Breast epithelium (tissue), 4 donors: ENCODE measurements around the gene SERTAD1. TPM values are rescaled to one million over a fixed set of nuclear protein-coding genes. Genes with fewer than 3 reads are reported as not detected.

Experiments
- DNase-seq, 2 donors: peaks; one replicate each; pipeline ENCODE4 v3.0.0-alpha.2; 2019; ENCODE audit warnings: low spot score in 2 of 2
- H3K27ac ChIP-seq, 2 donors: fragments of 200-600 bp; sonication (generic) in 1 of 2; one replicate each; pipeline ENCODE4 v1.5.1; 2016 to 2019; ENCODE audit warnings: mild to moderate bottlenecking in 1 of 2
- H3K27me3 ChIP-seq, 2 donors: fragments of 200-600 bp; sonication (generic) in 1 of 2; one replicate each; pipeline versions ENCODE4 v1.5.1 to v1.6.0; 2017 to 2019; ENCODE audit warnings: control low read depth in 1 of 2, mild to moderate bottlenecking in 1 of 2
- H3K36me3 ChIP-seq: fragments of 200-600 bp; one replicate; pipeline ENCODE4 v1.5.1; 2019
- H3K4me1 ChIP-seq, 2 donors: fragments of 200-600 bp; sonication (generic); one replicate each; pipeline ENCODE4 v1.5.1; 2016 to 2019; ENCODE audit warnings: control low read depth in 1 of 2
- H3K4me3 ChIP-seq, 3 donors: fragments of 200-600 bp; sonication (generic); 1 replicate in 2 of 3; 2 replicates in 1 of 3; pipeline ENCODE4 v1.5.1; 2016 to 2019; ENCODE audit warnings: mild to moderate bottlenecking in 3 of 3, moderate library complexity in 2 of 3
- H3K9me3 ChIP-seq, 2 donors: fragments of 200-600 bp; sonication (generic) in 1 of 2; one replicate each; pipeline ENCODE4 v1.5.1; 2016 to 2019; ENCODE audit warnings: control low read depth in 1 of 2
- POLR2A ChIP-seq: fragments of 450-650 bp; IDR thresholded peaks from one replicate; pipeline ENCODE4 v1.6.1; 2016; ENCODE audit warnings: antibody characterized with exemption, mild to moderate bottlenecking, moderate library complexity
- POLR2AphosphoS5 ChIP-seq, 3 donors: sonication (generic); formaldehyde crosslinking; IDR thresholded peaks; one replicate each; pipeline ENCODE4 v1.6.1; 2017; ENCODE audit warnings: antibody characterized with exemption in 3 of 3
- intact Hi-C: fragments of 100-400 bp; cut with DNase I; formaldehyde crosslinking; loops from one replicate; pipeline ENCODE4 v1.15.1; 2023; ENCODE audit warnings: low total_unique reads
- total RNA-seq, 3 donors: library from RNA; depleted of rRNA; stranded (reverse); fragments of >200 nt; gene quantifications; one replicate each; pipeline ENCODE4 v1.1.0, GENCODE V29; 2016
- TF ChIP-seq, protein P1 (sequence below), 3 donors: fragments of 450-650 bp; IDR thresholded peaks; one replicate each; pipeline ENCODE4 v1.5.1; 2016 to 2017; ENCODE audit warnings: antibody characterized with exemption in 3 of 3, mild to moderate bottlenecking in 3 of 3, moderate library complexity in 3 of 3

SERTAD1 gene
- total RNA-seq, 3 donors from 2014 or later, result 10.4 to 25.3 (median 18.0) TPM

DNA sequence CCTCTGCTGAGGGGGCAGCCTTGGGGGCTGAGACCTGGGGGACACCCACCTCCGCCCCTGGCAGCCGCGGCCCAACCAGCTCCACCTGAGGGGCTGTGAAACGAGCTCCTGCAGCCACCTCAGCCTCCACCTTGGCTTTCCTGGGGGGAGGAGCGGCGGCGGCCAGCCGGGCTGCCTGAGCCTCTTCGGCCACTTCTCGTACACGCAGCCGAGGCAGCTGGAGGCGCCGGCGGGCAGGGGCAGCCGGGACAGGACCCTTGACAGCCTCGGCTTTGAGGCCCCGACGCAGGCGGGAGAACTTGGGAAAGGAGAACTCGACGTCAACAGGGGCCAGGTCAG is 28.3 kb downstream of the SERTAD1 start:
- Histone ChIP-seq H3K27ac (no peak overlapping the region), H3K36me3 (no peaks in the 10 kb centered on the region), H3K9me3 (no peaks in the 10 kb centered on the region), H3K4me1 (peaks cover 0 to 9% of the 10 kb centered on the region in 2 donors), H3K4me3 (no peak overlapping the region), H3K27me3 (no peaks in the 10 kb centered on the region)
- intact Hi-C loops, result no loop called here
- DNase-seq, result no peak
- TF ChIP-seq, protein P1, sequence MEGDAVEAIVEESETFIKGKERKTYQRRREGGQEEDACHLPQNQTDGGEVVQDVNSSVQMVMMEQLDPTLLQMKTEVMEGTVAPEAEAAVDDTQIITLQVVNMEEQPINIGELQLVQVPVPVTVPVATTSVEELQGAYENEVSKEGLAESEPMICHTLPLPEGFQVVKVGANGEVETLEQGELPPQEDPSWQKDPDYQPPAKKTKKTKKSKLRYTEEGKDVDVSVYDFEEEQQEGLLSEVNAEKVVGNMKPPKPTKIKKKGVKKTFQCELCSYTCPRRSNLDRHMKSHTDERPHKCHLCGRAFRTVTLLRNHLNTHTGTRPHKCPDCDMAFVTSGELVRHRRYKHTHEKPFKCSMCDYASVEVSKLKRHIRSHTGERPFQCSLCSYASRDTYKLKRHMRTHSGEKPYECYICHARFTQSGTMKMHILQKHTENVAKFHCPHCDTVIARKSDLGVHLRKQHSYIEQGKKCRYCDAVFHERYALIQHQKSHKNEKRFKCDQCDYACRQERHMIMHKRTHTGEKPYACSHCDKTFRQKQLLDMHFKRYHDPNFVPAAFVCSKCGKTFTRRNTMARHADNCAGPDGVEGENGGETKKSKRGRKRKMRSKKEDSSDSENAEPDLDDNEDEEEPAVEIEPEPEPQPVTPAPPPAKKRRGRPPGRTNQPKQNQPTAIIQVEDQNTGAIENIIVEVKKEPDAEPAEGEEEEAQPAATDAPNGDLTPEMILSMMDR (IDR thresholded peaks at IDR 0.05), result no peak
- TF ChIP-seq POLR2A, result no peak
- TF ChIP-seq POLR2AphosphoS5 (IDR thresholded peaks at IDR 0.05), result no peak

DNA sequence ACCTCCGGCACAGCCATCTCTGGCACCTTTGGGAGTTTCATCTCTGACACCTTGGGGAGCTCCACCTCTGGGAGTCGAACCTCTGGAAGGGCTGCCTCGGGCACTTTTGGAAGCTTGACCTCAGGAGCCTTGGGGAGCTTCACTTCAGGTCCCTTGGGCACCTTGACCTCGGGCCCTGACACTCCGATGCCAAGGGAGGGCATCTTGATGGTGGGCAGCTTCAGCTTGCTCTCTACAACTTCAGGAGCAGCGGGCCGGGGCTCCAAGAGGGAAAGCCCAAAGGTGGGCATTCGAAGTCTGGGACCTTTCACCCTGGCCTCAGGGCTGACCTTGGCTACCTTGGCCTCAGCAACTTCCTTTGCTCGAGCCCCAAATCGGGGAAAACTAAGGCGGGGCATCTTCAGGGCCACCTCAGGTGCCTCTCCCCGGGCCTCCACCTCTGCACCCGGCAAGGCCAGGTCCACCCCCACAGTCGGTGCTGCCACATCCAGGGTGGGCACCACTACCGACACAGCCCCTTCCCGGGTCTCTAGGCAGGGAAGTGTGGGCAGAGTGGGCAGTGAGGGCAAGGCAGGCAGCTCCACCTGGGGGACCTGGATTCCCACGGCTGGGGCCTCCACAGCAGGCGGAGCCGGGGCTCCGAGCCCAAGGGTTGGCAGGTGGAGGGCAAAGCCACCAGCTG is 28.8 kb downstream of the SERTAD1 start:
- intact Hi-C loops, result no loop called here

DNA sequence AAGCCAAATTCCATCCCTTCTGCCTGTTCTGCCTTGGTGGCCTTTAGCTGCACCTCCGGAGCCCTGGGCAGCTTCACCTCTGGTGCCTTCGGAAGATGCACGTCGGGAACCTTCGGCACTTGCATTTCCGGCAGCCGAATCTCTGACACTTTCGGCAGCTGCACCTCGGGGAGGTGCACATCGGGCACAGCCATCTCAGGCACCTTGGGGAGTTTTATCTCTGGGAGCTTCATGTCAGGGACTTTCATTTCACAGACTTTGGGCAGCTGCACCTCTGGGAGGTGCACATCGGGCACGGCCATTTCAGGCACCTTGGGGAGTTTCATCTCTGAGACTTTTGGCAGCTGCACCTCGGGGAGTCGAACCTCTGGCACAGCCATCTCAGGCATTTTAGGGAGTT is 29.8 kb downstream of the SERTAD1 start:
- Histone ChIP-seq H3K4me3 (no peak overlapping the region), H3K4me1 (peaks cover 0 to 10% of the 10 kb centered on the region in 2 donors), H3K9me3 (no peaks in the 10 kb centered on the region), H3K27ac (no peak overlapping the region), H3K36me3 (no peaks in the 10 kb centered on the region), H3K27me3 (no peaks in the 10 kb centered on the region)
- DNase-seq, result no peak
- intact Hi-C loops, result no loop called here
- TF ChIP-seq POLR2AphosphoS5 (IDR thresholded peaks at IDR 0.05), result no peak
- no peak for TF ChIP-seq POLR2A
- TF ChIP-seq, protein P1 (IDR thresholded peaks at IDR 0.05), result no peak

More for the DNA sequence above, 28.8 kb downstream of the SERTAD1 start:
- TF ChIP-seq POLR2AphosphoS5 (IDR thresholded peaks at IDR 0.05), result no peak
- DNase-seq, result no peak
- Histone ChIP-seq H3K27me3 (no peaks in the 10 kb centered on the region), H3K36me3 (no peaks in the 10 kb centered on the region), H3K9me3 (no peaks in the 10 kb centered on the region), H3K4me1 (peaks cover 0 to 10% of the 10 kb centered on the region in 2 donors), H3K27ac (no peak overlapping the region), H3K4me3 (no peak overlapping the region)

DNA sequence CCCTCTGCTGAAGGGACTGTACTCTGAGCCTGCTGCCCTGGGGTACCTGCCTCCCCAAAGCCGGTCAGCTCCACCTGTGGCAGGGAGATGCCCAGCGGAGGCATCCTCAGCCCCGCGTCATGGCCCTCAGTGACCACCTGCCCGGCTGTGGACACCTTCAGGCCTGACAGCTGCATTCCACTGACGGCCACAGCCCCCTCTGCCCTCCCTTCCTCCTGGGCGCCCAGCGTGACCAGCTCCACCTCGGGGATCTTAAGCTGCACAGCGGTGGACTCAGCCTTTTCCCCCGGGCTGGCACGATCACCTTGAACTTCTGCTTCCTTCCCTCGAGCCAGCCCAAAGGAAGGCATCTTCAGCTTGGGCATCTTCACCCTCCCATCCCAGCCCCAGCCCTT is 31.0 kb downstream of the SERTAD1 start:
- Histone ChIP-seq H3K36me3 (no peaks in the 10 kb centered on the region), H3K27ac (no peak overlapping the region), H3K9me3 (no peaks in the 10 kb centered on the region), H3K27me3 (no peaks in the 10 kb centered on the region), H3K4me3 (no peak overlapping the region), H3K4me1 (peaks cover 0 to 10% of the 10 kb centered on the region in 2 donors)
- DNase-seq, result no peak
- intact Hi-C loops, result no loop called here
- TF ChIP-seq POLR2AphosphoS5 (IDR thresholded peaks at IDR 0.05) (no peak), POLR2A (no peak)
- TF ChIP-seq, protein P1 (IDR thresholded peaks at IDR 0.05), result no peak

DNA sequence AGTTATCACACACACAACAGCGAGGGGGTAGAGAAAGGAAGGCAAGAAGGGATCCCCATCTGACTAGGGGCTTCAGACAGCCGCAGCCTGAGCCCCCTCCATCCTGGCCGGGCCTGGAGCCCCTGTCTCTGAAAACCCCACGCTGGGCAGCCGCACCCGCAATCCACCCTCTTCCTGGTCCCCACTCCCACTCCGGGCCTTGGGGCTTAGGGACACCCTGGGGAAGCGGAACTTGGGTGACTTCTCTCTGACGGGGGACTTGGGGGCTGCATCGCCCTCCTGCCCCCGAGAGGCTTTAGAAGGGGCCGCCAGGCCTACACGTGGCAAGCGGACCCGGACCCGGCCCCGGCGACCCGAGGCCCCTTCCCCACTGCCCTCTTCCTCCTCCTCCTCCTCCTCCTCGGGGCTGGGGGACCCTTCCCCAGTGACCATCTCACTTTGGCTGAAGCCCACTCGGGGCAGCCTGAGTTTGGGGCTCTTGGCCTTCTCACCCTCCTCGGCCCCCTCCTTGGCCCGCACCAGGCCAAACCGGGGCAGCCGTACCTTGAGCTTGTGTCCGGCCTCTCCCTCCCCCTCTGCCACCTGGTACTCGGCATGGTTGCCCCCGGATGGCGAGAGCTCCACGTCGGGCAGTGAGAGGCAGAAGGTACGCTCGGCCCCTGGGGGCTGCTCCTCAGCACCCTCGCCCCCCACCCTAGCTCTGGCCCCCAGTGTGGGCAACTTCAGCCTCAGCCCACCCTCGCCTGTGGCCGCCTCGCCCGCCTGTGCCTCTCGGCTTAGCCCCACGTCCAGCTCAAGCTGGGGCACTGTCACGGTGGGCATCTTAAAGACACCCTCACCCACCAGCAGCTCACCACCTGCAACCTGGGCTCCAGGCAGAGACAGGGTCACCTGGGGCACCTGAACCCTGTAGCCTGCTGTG is 31.6 kb downstream of the SERTAD1 start:
- no peaks in the 10 kb centered on the region for H3K9me3 ChIP-seq
- no peak overlapping the region for H3K27ac ChIP-seq
- TF ChIP-seq POLR2AphosphoS5 (IDR thresholded peaks at IDR 0.05), result no peak
- TF ChIP-seq POLR2A, result no peak
- H3K36me3 ChIP-seq, result no peaks in the 10 kb centered on the region
- intact Hi-C loops, result no loop called here
- no peaks in the 10 kb centered on the region for H3K27me3 ChIP-seq
- no peak overlapping the region for H3K4me3 ChIP-seq
- peaks cover 0 to 10% of the 10 kb centered on the region in 2 donors for H3K4me1 ChIP-seq
- DNase-seq, result no peak
